ENCODE data around the gene SLC8B1.

The SLC8B1 gene

DNA sequence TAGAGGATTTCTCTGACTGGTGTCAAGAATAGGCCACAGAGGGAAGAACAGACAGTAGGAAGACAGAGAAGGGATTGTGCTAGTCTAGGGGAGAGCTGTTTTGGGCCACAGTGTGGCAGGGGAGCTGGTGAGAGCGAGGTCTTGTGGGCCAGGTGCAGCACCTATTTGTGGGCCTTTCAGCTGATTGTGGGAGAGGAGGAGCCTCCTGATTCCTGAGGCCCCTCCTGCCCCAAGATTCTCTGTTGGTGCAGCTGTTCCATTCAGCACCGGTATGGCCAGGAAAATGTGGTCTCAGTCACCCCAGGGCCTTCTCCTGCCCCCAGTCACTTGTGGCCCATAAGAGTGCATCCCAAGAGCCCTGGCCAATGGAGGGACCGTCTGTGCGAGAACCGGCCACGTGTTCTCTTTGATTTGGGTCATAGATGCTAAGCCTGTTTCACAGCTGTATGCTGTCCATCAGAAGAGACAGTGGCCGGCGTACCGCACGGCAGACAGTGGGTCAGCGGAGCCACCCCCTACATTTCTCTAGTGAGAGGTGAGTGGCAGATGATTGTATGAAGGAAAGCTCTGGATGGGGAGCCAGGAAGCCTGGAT, 86.0 kb downstream of the SLC8B1 start:
- DNase-seq (ENCODE audit: low read depth): no peak
- TF ChIP-seq, protein P1, sequence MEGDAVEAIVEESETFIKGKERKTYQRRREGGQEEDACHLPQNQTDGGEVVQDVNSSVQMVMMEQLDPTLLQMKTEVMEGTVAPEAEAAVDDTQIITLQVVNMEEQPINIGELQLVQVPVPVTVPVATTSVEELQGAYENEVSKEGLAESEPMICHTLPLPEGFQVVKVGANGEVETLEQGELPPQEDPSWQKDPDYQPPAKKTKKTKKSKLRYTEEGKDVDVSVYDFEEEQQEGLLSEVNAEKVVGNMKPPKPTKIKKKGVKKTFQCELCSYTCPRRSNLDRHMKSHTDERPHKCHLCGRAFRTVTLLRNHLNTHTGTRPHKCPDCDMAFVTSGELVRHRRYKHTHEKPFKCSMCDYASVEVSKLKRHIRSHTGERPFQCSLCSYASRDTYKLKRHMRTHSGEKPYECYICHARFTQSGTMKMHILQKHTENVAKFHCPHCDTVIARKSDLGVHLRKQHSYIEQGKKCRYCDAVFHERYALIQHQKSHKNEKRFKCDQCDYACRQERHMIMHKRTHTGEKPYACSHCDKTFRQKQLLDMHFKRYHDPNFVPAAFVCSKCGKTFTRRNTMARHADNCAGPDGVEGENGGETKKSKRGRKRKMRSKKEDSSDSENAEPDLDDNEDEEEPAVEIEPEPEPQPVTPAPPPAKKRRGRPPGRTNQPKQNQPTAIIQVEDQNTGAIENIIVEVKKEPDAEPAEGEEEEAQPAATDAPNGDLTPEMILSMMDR (conservative IDR thresholded peaks at IDR 0.05; ENCODE audit: low read depth, low read length): no peak
- no peak overlapping the region for H3K4me3 ChIP-seq (ENCODE audit: low read length)

All from retinal pigment epithelial cell (primary cell).